K562 (cell line): ENCODE measurements around the gene LMBR1L. TPM values are rescaled to one million over a fixed set of nuclear protein-coding genes. Genes with fewer than 3 reads are reported as not detected.

Experiments
- ATAC-seq: fragments of 200-7000 bp; cut with Tn5 transposase; 3 replicates; pipeline ENCODE4 v1.9.1; 2020; ENCODE audit warnings: moderate library complexity
- BruUV-seq: library from RNA; stranded (reverse); fragments of 400-500 nt; replicated peaks from 2 replicates; lab custom pipeline; 2021; lab: Mats Ljungman, UMichigan
- CTCF ChIA-PET: fragments of 300-600 bp; formaldehyde crosslinking; extraction: SDS; loops from one replicate; lab custom pipeline; 2021; ENCODE audit warnings: low intra/inter-chr PET ratio; lab: Yijun Ruan, JAX
- POLR2A ChIA-PET: fragments of 300-600, 350-650 bp; sonication (Branson Sonifier 250); formaldehyde crosslinking; extraction: SDS; loops from one replicate; lab custom pipeline; 2021; ENCODE audit warnings: antibody characterized with exemption, inconsistent platforms; lab: Yijun Ruan, JAX
- DNase-seq, 4 experiments: peaks; one replicate each; pipeline versions ENCODE4 v3.0.0 to v3.0.0-alpha.2; 2011 to 2018; ENCODE audit warnings: low spot score in 3 of 4, mixed read lengths in 3 of 4; ENCODE audit errors: extremely low read depth in 1 of 4
- FAIRE-seq: peaks from 2 replicates; lab custom pipeline; 2011; peaks lifted over from hg19 to GRCh38; lab: Jason Lieb, UNC
- H2AFZ ChIP-seq: 2 replicates; pipeline ENCODE4 v1.6.0; 2011; ENCODE audit warnings: low read depth, low read length, control low read depth, inconsistent platforms
- H3K27ac ChIP-seq: fragments of 200-600 bp; 3 replicates; pipeline ENCODE4 v1.8.0; 2011; ENCODE audit warnings: low read depth, mild to moderate bottlenecking, control low read depth, inconsistent platforms, low read length, moderate library complexity, mixed read lengths; ENCODE audit errors: extremely low read depth
- H3K27me3 ChIP-seq, 2 experiments: fragments of 300-600 bp in 1 of 2; 2 replicates in 1 of 2; 3 replicates in 1 of 2; pipeline versions ENCODE4 v1.6.0 to v1.8.0; 2011; ENCODE audit warnings: inconsistent platforms in 2 of 2, low read length in 2 of 2, mild to moderate bottlenecking in 1 of 2, mixed read lengths in 1 of 2, moderate library complexity in 1 of 2; ENCODE audit not compliant: control insufficient read depth in 2 of 2, insufficient read depth in 2 of 2
- H3K36me3 ChIP-seq: fragments of 300-600 bp; 3 replicates; pipeline ENCODE4 v1.8.0; 2011; ENCODE audit warnings: mild to moderate bottlenecking, low read length, inconsistent platforms; ENCODE audit not compliant: control insufficient read depth, insufficient read depth
- H3K4me1 ChIP-seq, 2 experiments: fragments of 200-600 bp in 1 of 2; replicated peaks in 1 of 2; 2 replicates in 1 of 2; 3 replicates in 1 of 2; pipeline versions ENCODE4 v1.5.1 to v1.8.0; 2011; ENCODE audit warnings: inconsistent platforms in 2 of 2, low read length in 2 of 2, mild to moderate bottlenecking in 1 of 2, mixed read lengths in 1 of 2, moderate library complexity in 1 of 2; ENCODE audit not compliant: control insufficient read depth in 2 of 2, insufficient read depth in 2 of 2
- H3K4me2 ChIP-seq: 2 replicates; pipeline ENCODE4 v1.6.1; 2011; ENCODE audit warnings: low read length, control low read depth, inconsistent platforms, mixed read lengths; ENCODE audit not compliant: insufficient read depth
- H3K4me3 ChIP-seq: fragments of 200-600 bp; sonication (generic), shearing (Covaris generic); 2 replicates; pipeline ENCODE4 v1.5.1; 2016; ENCODE audit warnings: control low read depth, inconsistent platforms
- H3K79me2 ChIP-seq: fragments of 200-600 bp; 3 replicates; pipeline ENCODE4 v1.8.0; 2011; ENCODE audit warnings: low read length, inconsistent platforms; ENCODE audit not compliant: control insufficient read depth, insufficient read depth
- H3K9ac ChIP-seq, 2 experiments: 2 replicates each; pipeline versions ENCODE4 v1.6.0 to v1.6.1; 2011; ENCODE audit warnings: low read depth in 2 of 2, low read length in 2 of 2, control low read depth in 1 of 2, inconsistent platforms in 1 of 2, mild to moderate bottlenecking in 1 of 2, mixed read lengths in 1 of 2; ENCODE audit not compliant: insufficient read depth in 1 of 2
- H3K9me1 ChIP-seq: one replicate; pipeline ENCODE4 v1.6.0; 2011; ENCODE audit warnings: inconsistent platforms, mild to moderate bottlenecking, low read length, moderate library complexity; ENCODE audit not compliant: control insufficient read depth, insufficient read depth
- H3K9me3 ChIP-seq: replicated peaks from 2 replicates; pipeline ENCODE4 v1.5.1; 2011; ENCODE audit warnings: low read depth, low read length, inconsistent platforms; ENCODE audit not compliant: control insufficient read depth, insufficient read depth
- H4K20me1 ChIP-seq: replicated peaks from 2 replicates; pipeline ENCODE4 v1.6.1; 2011; ENCODE audit warnings: low read length, inconsistent platforms, mixed read lengths; ENCODE audit not compliant: control insufficient read depth, insufficient read depth
- CXXC5 ChIP-seq: fragments of 250-450 bp; sonication (Bioruptor Pico); IDR thresholded peaks from 2 replicates; pipeline ENCODE4 v1.8.0; 2022; ENCODE audit warnings: inconsistent platforms, mild to moderate bottlenecking, moderate library complexity
- EP300 ChIP-seq: IDR thresholded peaks from 2 replicates; pipeline ENCODE4 v1.6.1; 2012; ENCODE audit warnings: low read length, improper control_type of control experiment
- ETV5 ChIP-seq: sonication (generic); formaldehyde crosslinking; IDR thresholded peaks from 2 replicates; pipeline ENCODE4 v1.4.0; 2020; ENCODE audit warnings: low read depth, mild to moderate bottlenecking, missing genetic modification reagents
- FOXK2 ChIP-seq, 2 experiments: fragments of 450-650 bp; IDR thresholded peaks in 1 of 2; conservative IDR thresholded peaks in 1 of 2; 2 replicates each; pipeline ENCODE4 v1.6.1; 2016; ENCODE audit warnings: low read depth in 2 of 2, mild to moderate bottlenecking in 1 of 2
- GTF2F1 ChIP-seq: IDR thresholded peaks from 2 replicates; pipeline ENCODE4 v1.6.1; 2011; ENCODE audit warnings: low read depth, low read length, improper control_type of control experiment
- NBN ChIP-seq: fragments of 450-650 bp; IDR thresholded peaks from 2 replicates; pipeline ENCODE4 v1.6.1; 2016; ENCODE audit warnings: low read depth, mild to moderate bottlenecking
- PKNOX1 ChIP-seq: fragments of 450-650 bp; IDR thresholded peaks from 2 replicates; pipeline ENCODE4 v1.6.1; 2016
- RFX5 ChIP-seq: IDR thresholded peaks from 2 replicates; pipeline ENCODE4 v1.6.1; 2011; ENCODE audit warnings: low read depth, mild to moderate bottlenecking, improper control_type of control experiment, low read length
- SIX5 ChIP-seq, 2 experiments: IDR thresholded peaks; 2 replicates each; pipeline ENCODE4 v1.6.1; 2011; ENCODE audit warnings: low read length in 2 of 2, borderline replicate concordance in 1 of 2, low read depth in 1 of 2, mild to moderate bottlenecking in 1 of 2, moderate library complexity in 1 of 2; ENCODE audit not compliant: insufficient read depth in 1 of 2
- SMAD2 ChIP-seq: fragments of 150-350 bp; IDR thresholded peaks from 2 replicates; pipeline ENCODE4 v1.6.1; 2014; ENCODE audit warnings: low read depth, mild to moderate bottlenecking, low read length
- SMC3 ChIP-seq: conservative IDR thresholded peaks from 2 replicates; pipeline ENCODE4 v1.6.1; 2011; ENCODE audit warnings: low read depth, low read length, improper control_type of control experiment; ENCODE audit not compliant: insufficient read depth
- SP2 ChIP-seq: IDR thresholded peaks from 2 replicates; pipeline ENCODE4 v1.6.1; 2011; ENCODE audit warnings: mild to moderate bottlenecking, low read depth, low read length, moderate library complexity; ENCODE audit not compliant: poor library complexity, severe bottlenecking; ENCODE audit errors: extremely low read depth
- TGIF2 ChIP-seq: sonication (generic); formaldehyde crosslinking; IDR thresholded peaks from 2 replicates; pipeline ENCODE4 v1.8.1; 2022; ENCODE audit warnings: mild to moderate bottlenecking, missing genetic modification reagents, moderate library complexity
- ZFP36 ChIP-seq: fragments of 150-350 bp; IDR thresholded peaks from 2 replicates; pipeline ENCODE4 v1.6.1; 2018; ENCODE audit warnings: low read length, low read depth; ENCODE audit not compliant: partially characterized antibody
- ZSCAN32 ChIP-seq: fragments of 450-650 bp; formaldehyde crosslinking; IDR thresholded peaks from 2 replicates; pipeline ENCODE4 v1.4.0; 2020; ENCODE audit warnings: mild to moderate bottlenecking, moderate library complexity
- WGBS: fragments of 100-300 bp; shearing (Covaris generic); methylation state at CpG from one replicate; pipeline ENCODE4 v1.1.6; 2016; ENCODE audit warnings: low coverage, mixed read lengths; ENCODE audit not compliant: insufficient coverage; ENCODE audit errors: missing lambda C conversion rate; 5-methylcytosine and 5-hydroxymethylcytosine counted together
- in situ Hi-C: fragments of 300-500 bp; cut with MboI; formaldehyde crosslinking; loops from 4 replicates; pipeline ENCODE4 v1.15.0; 2018; ENCODE audit warnings: inconsistent platforms, mixed read lengths
- intact Hi-C: fragments of 100-400 bp; cut with micrococcal nuclease; formaldehyde crosslinking; loops from 2 replicates; pipeline ENCODE4 v1.14.2; 2022
- polyA plus RNA-seq, 8 experiments: library from polyadenylated mRNA; depleted of rRNA in 4 of 8; stranded (reverse) in 5 of 8; unstranded in 3 of 8; fragments of >200 nt; fragmentation: Nextera tagmentation in 2 of 8; fragmentation: Illumina TruSeq in 1 of 8; extraction: Ambion mirVana in 2 of 8; extraction: Trizol in 1 of 8; gene quantifications; 2 replicates each; pipeline versions ENCODE4 v1.2.1 to v1.2.3, GENCODE V29; 2011 to 2014; ENCODE audit warnings: inconsistent platforms in 1 of 8, missing spikeins in 1 of 8
- total RNA-seq, 7 experiments: library from RNA; depleted of rRNA in 6 of 7; stranded (reverse); fragments of >200 nt in 6 of 7; fragmentation: Illumina TruSeq in 2 of 7; extraction: Trizol in 2 of 7; gene quantifications; 2 replicates each; pipeline versions ENCODE4 v1.2.1 to v1.2.3, GENCODE V29; 2011 to 2021; ENCODE audit warnings: low replicate concordance in 1 of 7
- TF ChIP-seq, protein P1 (sequence below), 2 experiments: IDR thresholded peaks; 2 replicates each; pipeline ENCODE4 v1.6.1; 2012; ENCODE audit warnings: improper control_type of control experiment in 2 of 2, low read depth in 2 of 2, low read length in 2 of 2, borderline replicate concordance in 1 of 2
- TF ChIP-seq, protein P2 (sequence below): sonication (generic); formaldehyde crosslinking; IDR thresholded peaks from 2 replicates; pipeline ENCODE4 v1.8.0; 2022; ENCODE audit warnings: missing genetic modification reagents, mild to moderate bottlenecking, moderate library complexity, borderline replicate concordance

LMBR1L gene
- total and polyA plus RNA-seq, 9 of the 15 experiments (the other 6 are each of a cell fraction or from before 2014, with no cell fraction given), result 2.5 to 57.0 (median 31.1) TPM

DNA sequence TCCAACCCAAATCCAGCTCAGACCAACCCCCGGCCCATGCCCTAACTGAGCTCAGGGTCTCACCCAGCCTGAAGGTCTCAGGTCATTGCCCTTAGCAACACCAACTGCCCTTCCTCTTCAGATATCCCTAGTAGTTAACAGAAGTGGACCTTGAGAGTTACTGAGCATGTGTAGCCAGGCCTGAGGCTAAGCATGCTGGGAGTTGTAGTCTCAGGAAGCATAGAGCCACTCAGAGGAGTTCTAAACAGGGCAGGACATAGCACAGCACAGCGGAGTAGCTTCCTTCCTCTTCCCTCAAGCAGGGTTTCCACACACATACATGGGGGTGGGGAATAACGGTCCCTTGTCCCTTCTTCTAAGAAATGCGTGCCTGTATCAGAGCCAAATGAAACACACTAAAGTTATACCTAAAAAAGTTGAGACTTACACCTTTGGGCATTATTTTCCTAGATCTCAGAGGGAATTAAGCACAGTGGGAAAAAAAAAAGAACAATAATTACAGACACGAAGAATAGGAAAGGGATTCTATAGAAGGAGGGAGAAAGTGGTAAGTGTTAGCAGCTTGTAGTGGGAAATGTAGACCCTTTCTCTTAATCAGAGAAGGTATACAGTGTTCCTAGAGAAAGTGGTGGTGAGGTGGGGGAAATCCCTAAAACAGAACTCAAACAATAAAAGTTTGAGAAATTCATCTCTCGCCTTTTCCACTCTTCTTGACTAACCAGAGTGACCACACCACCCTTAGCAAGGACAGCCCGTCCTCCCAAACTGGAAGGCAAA, 54.5 kb downstream of the LMBR1L start:
- intact Hi-C loops, result no loop called here
- peak overlapping the region; percentile 96 to 98; a peak in 3 of 4 replicates for H3K9ac ChIP-seq
- TF ChIP-seq EP300 (peak; percentile 61), NBN (peak; percentile 42; the same call in 1 of the 2 replicates), ETV5 (CRISPR knock-in tag) (no peak), SP2 (no peak), RFX5 (no peak), GTF2F1 (no peak), ZFP36 (peak; percentile 95), SMAD2 (no peak), SMC3 (0 out of 2 replicates have a peak, but pooled peaks have one; percentile 2), ZSCAN32 (CRISPR knock-in tag) (no peak), FOXK2 (conservative IDR thresholded peaks at IDR 0.05 in 1 of 2, IDR thresholded peaks at IDR 0.05 in 1 of 2; ENCODE audit: low read depth in 2 of 2) (no peak), TGIF2 (CRISPR knock-in tag) (no peak), CXXC5 (peak; percentile 51), SIX5 (IDR thresholded peaks at IDR 0.05; ENCODE audit: borderline replicate concordance in 1 of 2, insufficient read depth in 1 of 2, low read depth in 1 of 2, low read length in 2 of 2) (peak; percentile 74 to 80), PKNOX1 (no peak)
- TF ChIP-seq, protein P1, sequence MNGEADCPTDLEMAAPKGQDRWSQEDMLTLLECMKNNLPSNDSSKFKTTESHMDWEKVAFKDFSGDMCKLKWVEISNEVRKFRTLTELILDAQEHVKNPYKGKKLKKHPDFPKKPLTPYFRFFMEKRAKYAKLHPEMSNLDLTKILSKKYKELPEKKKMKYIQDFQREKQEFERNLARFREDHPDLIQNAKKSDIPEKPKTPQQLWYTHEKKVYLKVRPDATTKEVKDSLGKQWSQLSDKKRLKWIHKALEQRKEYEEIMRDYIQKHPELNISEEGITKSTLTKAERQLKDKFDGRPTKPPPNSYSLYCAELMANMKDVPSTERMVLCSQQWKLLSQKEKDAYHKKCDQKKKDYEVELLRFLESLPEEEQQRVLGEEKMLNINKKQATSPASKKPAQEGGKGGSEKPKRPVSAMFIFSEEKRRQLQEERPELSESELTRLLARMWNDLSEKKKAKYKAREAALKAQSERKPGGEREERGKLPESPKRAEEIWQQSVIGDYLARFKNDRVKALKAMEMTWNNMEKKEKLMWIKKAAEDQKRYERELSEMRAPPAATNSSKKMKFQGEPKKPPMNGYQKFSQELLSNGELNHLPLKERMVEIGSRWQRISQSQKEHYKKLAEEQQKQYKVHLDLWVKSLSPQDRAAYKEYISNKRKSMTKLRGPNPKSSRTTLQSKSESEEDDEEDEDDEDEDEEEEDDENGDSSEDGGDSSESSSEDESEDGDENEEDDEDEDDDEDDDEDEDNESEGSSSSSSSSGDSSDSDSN (IDR thresholded peaks at IDR 0.05; ENCODE audit: borderline replicate concordance in 1 of 2, low read depth in 2 of 2, low read length in 2 of 2), result peak in 1 of 2 experiments; percentile 61; a peak in 1 of 4 replicates
- TF ChIP-seq, protein P2, sequence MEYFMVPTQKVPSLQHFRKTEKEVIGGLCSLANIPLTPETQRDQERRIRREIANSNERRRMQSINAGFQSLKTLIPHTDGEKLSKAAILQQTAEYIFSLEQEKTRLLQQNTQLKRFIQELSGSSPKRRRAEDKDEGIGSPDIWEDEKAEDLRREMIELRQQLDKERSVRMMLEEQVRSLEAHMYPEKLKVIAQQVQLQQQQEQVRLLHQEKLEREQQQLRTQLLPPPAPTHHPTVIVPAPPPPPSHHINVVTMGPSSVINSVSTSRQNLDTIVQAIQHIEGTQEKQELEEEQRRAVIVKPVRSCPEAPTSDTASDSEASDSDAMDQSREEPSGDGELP (CRISPR knock-in tag), result peak; percentile 28; the same call in 1 of the 2 replicates

More for the DNA sequence above, 54.5 kb downstream of the LMBR1L start:
- in situ Hi-C loops, result no loop called here
- Histone ChIP-seq H3K9me3 (no peaks in the 10 kb centered on the region), H3K4me2 (peak overlapping the region; percentile 94), H2AFZ (no peak overlapping the region), H3K27me3 (no peaks in the 10 kb centered on the region), H3K79me2 (peaks cover 80% of the 10 kb centered on the region), H3K27ac (peak overlapping the region; percentile 65), H4K20me1 (peaks cover 51% of the 10 kb centered on the region), H3K9me1 (peaks cover 4% of the 10 kb centered on the region), H3K4me3 (peak overlapping the region; percentile 94), H3K4me1 (peaks cover 12 to 19% of the 10 kb centered on the region in 2 experiments; a peak in 4 of 5 replicates), H3K36me3 (peaks cover 59% of the 10 kb centered on the region)
- CTCF ChIA-PET, result no interaction called here
- WGBS, result 13% methylated on average over 7 of the region's 7 CpGs
- peak; percentile 88 for ATAC-seq
- FAIRE-seq, result peak; percentile 100
- BruUV-seq, result no TSS peak
- DNase-seq, result peak; percentile 65 to 87 (median 78)
- POLR2A ChIA-PET, result interaction anchor here (0.6 to 6.4 kb wide), 12 partner anchors 9 to 211 kb away, joined by 3 to 40 read pairs (median 4); partner anchors contain the start of genes RHEBL1 and TUBA1B
